H9 (cell line): ENCODE data around the gene TANK. TPM values are rescaled to one million over a fixed set of nuclear protein-coding genes. Genes with fewer than 3 reads are reported as not detected.

ENCODE experiments used
- DNase-seq: peaks from one replicate; pipeline ENCODE4 v3.0.0-alpha.2; 2017
- H2AFZ ChIP-seq: one replicate; pipeline ENCODE4 v1.6.1; 2013; ENCODE audit warnings: mild to moderate bottlenecking, low read length, control low read depth, moderate library complexity
- H2AK5ac ChIP-seq: 2 replicates; pipeline ENCODE4 v1.6.1; 2013; ENCODE audit warnings: low read length, control low read depth, mixed read lengths; ENCODE audit not compliant: insufficient read length
- H2BK120ac ChIP-seq: one replicate; pipeline ENCODE4 v1.6.1; 2013; ENCODE audit warnings: low read depth, mild to moderate bottlenecking, low read length, control low read depth, inconsistent platforms; ENCODE audit not compliant: poor library complexity, severe bottlenecking
- H2BK12ac ChIP-seq: 2 replicates; pipeline ENCODE4 v1.6.1; 2013; ENCODE audit warnings: low read length, control low read depth, mixed read lengths, low read depth; ENCODE audit not compliant: insufficient read length
- H2BK15ac ChIP-seq: 2 replicates; pipeline ENCODE4 v1.6.1; 2013; ENCODE audit warnings: low read depth, low read length, control low read depth
- H2BK20ac ChIP-seq: one replicate; pipeline ENCODE4 v1.6.1; 2013; ENCODE audit warnings: low read depth, mild to moderate bottlenecking, low read length, control low read depth, inconsistent platforms; ENCODE audit not compliant: poor library complexity, severe bottlenecking
- H2BK5ac ChIP-seq: 2 replicates; pipeline ENCODE4 v1.6.1; 2013; ENCODE audit warnings: low read length, control low read depth, mixed read lengths; ENCODE audit not compliant: insufficient read length
- H3K14ac ChIP-seq: 2 replicates; pipeline ENCODE4 v1.6.1; 2013; ENCODE audit warnings: low read length, control low read depth; ENCODE audit not compliant: insufficient read depth
- H3K18ac ChIP-seq: 2 replicates; pipeline ENCODE4 v1.6.1; 2013; ENCODE audit warnings: low read depth, mild to moderate bottlenecking, mixed read lengths, low read length, control low read depth; ENCODE audit not compliant: insufficient read length
- H3K23ac ChIP-seq: 2 replicates; pipeline ENCODE4 v1.6.1; 2013; ENCODE audit warnings: low read length, control low read depth, mixed read lengths, low read depth; ENCODE audit not compliant: insufficient read length
- H3K23me2 ChIP-seq: 2 replicates; pipeline ENCODE4 v1.6.1; 2013; ENCODE audit warnings: low read depth, mild to moderate bottlenecking, mixed read lengths, low read length, control low read depth; ENCODE audit not compliant: insufficient read length, poor library complexity, severe bottlenecking
- H3K27ac ChIP-seq: 2 replicates; pipeline ENCODE4 v1.5.1; 2013; ENCODE audit warnings: low read length, control low read depth, mixed read lengths, low read depth; ENCODE audit not compliant: insufficient read length
- H3K27me3 ChIP-seq: 2 replicates; pipeline ENCODE4 v1.6.1; 2013; ENCODE audit warnings: low read length, control low read depth, inconsistent platforms; ENCODE audit not compliant: insufficient read depth
- H3K4ac ChIP-seq: 2 replicates; pipeline ENCODE4 v1.6.1; 2013; ENCODE audit warnings: low read depth, mild to moderate bottlenecking, control low read depth, inconsistent platforms, low read length, moderate library complexity
- H3K4me1 ChIP-seq: 2 replicates; pipeline ENCODE4 v1.6.1; 2013; ENCODE audit warnings: low read length, control low read depth, inconsistent platforms; ENCODE audit not compliant: insufficient read depth
- H3K4me2 ChIP-seq: 2 replicates; pipeline ENCODE4 v1.6.1; 2013; ENCODE audit warnings: low read length, control low read depth, mixed read lengths; ENCODE audit not compliant: insufficient read length, insufficient read depth
- H3K56ac ChIP-seq: 2 replicates; pipeline ENCODE4 v1.6.1; 2013; ENCODE audit warnings: low read depth, mild to moderate bottlenecking, mixed read lengths, low read length, control low read depth; ENCODE audit not compliant: insufficient read length
- H3K79me1 ChIP-seq: 2 replicates; pipeline ENCODE4 v1.6.1; 2013; ENCODE audit warnings: low read depth, mild to moderate bottlenecking, moderate library complexity, low read length, control low read depth, inconsistent platforms; ENCODE audit not compliant: insufficient read depth, poor library complexity, severe bottlenecking
- H3K79me2 ChIP-seq: 2 replicates; pipeline ENCODE4 v1.6.1; 2013; ENCODE audit warnings: low read length, control low read depth, inconsistent platforms; ENCODE audit not compliant: insufficient read depth
- H3K9ac ChIP-seq: 2 replicates; pipeline ENCODE4 v1.6.1; 2013; ENCODE audit warnings: low read length, control low read depth, mixed read lengths; ENCODE audit not compliant: insufficient read length; ENCODE audit errors: extremely low read depth
- H3K9me3 ChIP-seq: one replicate; pipeline ENCODE4 v1.6.1; 2013; ENCODE audit warnings: low read depth, low read length, inconsistent platforms; ENCODE audit not compliant: control insufficient read depth
- H3T11ph ChIP-seq: one replicate; pipeline ENCODE4 v1.6.1; 2013; ENCODE audit warnings: mild to moderate bottlenecking, low read length, control low read depth, inconsistent platforms
- H4K20me1 ChIP-seq: one replicate; pipeline ENCODE4 v1.6.1; 2013; ENCODE audit not compliant: control insufficient read depth, insufficient read length, insufficient read depth
- H4K5ac ChIP-seq: 2 replicates; pipeline ENCODE4 v1.6.1; 2013; ENCODE audit warnings: low read depth, mild to moderate bottlenecking, mixed read lengths, low read length, control low read depth; ENCODE audit not compliant: insufficient read length
- H4K8ac ChIP-seq: replicated peaks from 2 replicates; pipeline ENCODE4 v1.6.1; 2013; ENCODE audit warnings: low read length, control low read depth, mixed read lengths, low read depth; ENCODE audit not compliant: insufficient read length
- H4K91ac ChIP-seq: 2 replicates; pipeline ENCODE4 v1.6.1; 2013; ENCODE audit warnings: low read depth, mild to moderate bottlenecking, moderate library complexity, mixed read lengths, low read length, control low read depth; ENCODE audit not compliant: insufficient read length
- H3K27ac Mint-ChIP-seq, 3 experiments: 2 replicates in 2 of 3; 3 replicates in 1 of 3; pipeline ENCODE4 v1.8.0; 2020 to 2021; ENCODE audit warnings: mixed read lengths in 3 of 3, mild to moderate bottlenecking in 1 of 3, moderate library complexity in 1 of 3
- H3K27me3 Mint-ChIP-seq: 2 replicates; pipeline ENCODE4 v1.8.0; 2021; ENCODE audit warnings: low read depth, mild to moderate bottlenecking, moderate library complexity, mixed read lengths
- H3K36me3 Mint-ChIP-seq, 3 experiments: 2 replicates in 2 of 3; 3 replicates in 1 of 3; pipeline ENCODE4 v1.8.0; 2020 to 2021; ENCODE audit warnings: low read depth in 3 of 3, mixed read lengths in 3 of 3; ENCODE audit not compliant: insufficient read depth in 1 of 3
- H3K4me1 Mint-ChIP-seq, 2 experiments: 2 replicates each; pipeline ENCODE4 v1.8.0; 2020; ENCODE audit warnings: mixed read lengths in 2 of 2
- H3K4me3 Mint-ChIP-seq, 2 experiments: 2 replicates in 1 of 2; 3 replicates in 1 of 2; pipeline ENCODE4 v1.8.0; 2020 to 2021; ENCODE audit warnings: mild to moderate bottlenecking in 2 of 2, mixed read lengths in 2 of 2, moderate library complexity in 1 of 2
- H3K9me3 Mint-ChIP-seq, 2 experiments: 2 replicates in 1 of 2; 3 replicates in 1 of 2; pipeline ENCODE4 v1.8.0; 2020; ENCODE audit warnings: mild to moderate bottlenecking in 2 of 2, mixed read lengths in 2 of 2, moderate library complexity in 1 of 2
- WGBS: extraction: QIAGEN DNeasy Blood & Tissue Kit; methylation state at CpG from one replicate; pipeline ENCODE4 v1.1.7; 2013; ENCODE audit warnings: missing lambda C conversion rate, low lambda C conversion rate, mixed read lengths; ENCODE audit not compliant: insufficient read length; ENCODE audit errors: extremely low coverage; 5-methylcytosine and 5-hydroxymethylcytosine counted together
- total RNA-seq: library from RNA; stranded (reverse); gene quantifications from 2 replicates; pipeline ENCODE4 v1.2.1, GENCODE V29; 2021
- TF ChIP-seq, protein P1 (sequence below): fragments of 200-600 bp; sonication (generic); conservative IDR thresholded peaks from 3 replicates; pipeline ENCODE4 v1.8.0; 2021; ENCODE audit warnings: antibody characterized with exemption, mild to moderate bottlenecking

The TANK gene
- total RNA-seq, 1 experiment from 2014 or later, result 23.9 TPM

DNA sequence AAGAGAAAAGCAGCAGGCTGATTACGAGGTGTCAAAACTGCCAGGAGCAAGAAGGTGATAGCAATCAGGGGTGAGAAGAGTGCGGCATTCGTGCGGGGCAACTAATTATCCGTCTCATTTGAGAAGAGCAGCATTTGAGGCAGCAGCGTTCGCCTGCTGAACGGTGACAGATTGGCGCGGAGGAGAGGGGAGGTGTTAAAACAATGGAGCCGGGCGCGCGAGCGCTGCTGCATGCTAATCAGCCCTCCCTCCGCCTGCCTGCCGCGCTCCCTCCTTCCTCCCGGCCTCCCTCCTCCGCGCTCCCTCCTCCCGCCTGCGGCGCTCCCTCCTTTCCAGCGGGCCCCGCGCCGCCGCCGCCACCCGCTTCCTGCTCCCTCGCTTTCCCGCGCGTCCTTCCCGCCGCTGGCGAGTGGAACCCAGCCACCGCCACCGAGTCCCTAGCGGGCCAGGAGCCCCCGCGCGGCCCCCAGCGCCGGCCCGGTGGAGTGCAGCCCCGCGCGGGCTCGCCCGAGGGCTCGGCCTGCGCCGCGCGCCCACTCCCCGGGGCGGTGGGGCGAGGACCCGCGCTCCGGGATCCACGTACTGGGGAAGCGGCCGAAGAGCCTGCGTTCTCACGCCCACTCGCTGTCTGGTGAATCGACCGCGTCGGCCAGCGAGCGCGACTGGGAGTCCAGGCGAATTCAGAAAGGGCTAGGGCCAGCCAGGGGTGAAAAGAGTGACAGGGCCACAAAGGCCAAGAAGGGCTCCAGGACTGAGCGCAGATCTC, 78.5 kb downstream of the TANK start:
- no peak overlapping the region for H2BK20ac ChIP-seq
- DNase-seq, result peak; percentile 89
- no peaks in the 10 kb centered on the region; the same call in 1 of the 2 replicates for H3K27me3 ChIP-seq
- H3K4ac ChIP-seq, result no peak overlapping the region
- no peak overlapping the region for H2BK15ac ChIP-seq
- H3K79me2 ChIP-seq, result no peaks in the 10 kb centered on the region
- no peak overlapping the region for H2AK5ac ChIP-seq
- H3T11ph ChIP-seq, result no peak overlapping the region
- no peaks in the 10 kb centered on the region; a peak in 1 of 7 replicates for H3K36me3 Mint-ChIP-seq
- H4K8ac ChIP-seq, result no peak overlapping the region
- no peak overlapping the region for H3K18ac ChIP-seq
- peak overlapping the region; percentile 60; the same call in 1 of the 2 replicates for H3K14ac ChIP-seq
- H3K27ac ChIP-seq, result no peak overlapping the region
- H3K9ac ChIP-seq, result no peak overlapping the region
- H3K79me1 ChIP-seq, result no peaks in the 10 kb centered on the region
- H2BK120ac ChIP-seq, result no peak overlapping the region
- H4K91ac ChIP-seq, result no peak overlapping the region
- H3K23me2 ChIP-seq, result peaks cover 24% of the 10 kb centered on the region
- no peaks in the 10 kb centered on the region for H4K20me1 ChIP-seq
- H3K4me1 ChIP-seq, result peaks cover under 1% of the 10 kb centered on the region; the same call in 1 of the 2 replicates
- no peak overlapping the region for H3K23ac ChIP-seq
- H2AFZ ChIP-seq, result no peak overlapping the region
- TF ChIP-seq, protein P1, sequence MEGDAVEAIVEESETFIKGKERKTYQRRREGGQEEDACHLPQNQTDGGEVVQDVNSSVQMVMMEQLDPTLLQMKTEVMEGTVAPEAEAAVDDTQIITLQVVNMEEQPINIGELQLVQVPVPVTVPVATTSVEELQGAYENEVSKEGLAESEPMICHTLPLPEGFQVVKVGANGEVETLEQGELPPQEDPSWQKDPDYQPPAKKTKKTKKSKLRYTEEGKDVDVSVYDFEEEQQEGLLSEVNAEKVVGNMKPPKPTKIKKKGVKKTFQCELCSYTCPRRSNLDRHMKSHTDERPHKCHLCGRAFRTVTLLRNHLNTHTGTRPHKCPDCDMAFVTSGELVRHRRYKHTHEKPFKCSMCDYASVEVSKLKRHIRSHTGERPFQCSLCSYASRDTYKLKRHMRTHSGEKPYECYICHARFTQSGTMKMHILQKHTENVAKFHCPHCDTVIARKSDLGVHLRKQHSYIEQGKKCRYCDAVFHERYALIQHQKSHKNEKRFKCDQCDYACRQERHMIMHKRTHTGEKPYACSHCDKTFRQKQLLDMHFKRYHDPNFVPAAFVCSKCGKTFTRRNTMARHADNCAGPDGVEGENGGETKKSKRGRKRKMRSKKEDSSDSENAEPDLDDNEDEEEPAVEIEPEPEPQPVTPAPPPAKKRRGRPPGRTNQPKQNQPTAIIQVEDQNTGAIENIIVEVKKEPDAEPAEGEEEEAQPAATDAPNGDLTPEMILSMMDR, result no peak
- H3K4me2 ChIP-seq, result peak overlapping the region; percentile 32
- no peaks in the 10 kb centered on the region for H3K9me3 ChIP-seq
- no peak overlapping the region for H3K56ac ChIP-seq
- no peak overlapping the region for H2BK12ac ChIP-seq
- H3K4me3 Mint-ChIP-seq, result peak overlapping the region; percentile 72 to 90
- WGBS, result no CpG with 5 or more reads among the region's 78 CpGs
- peaks cover 54% of the 10 kb centered on the region for H3K27me3 Mint-ChIP-seq
- H3K4me1 Mint-ChIP-seq, result peaks cover 23 to 27% of the 10 kb centered on the region in 2 experiments
- H2BK5ac ChIP-seq, result no peak overlapping the region
- H3K9me3 Mint-ChIP-seq, result no peaks in the 10 kb centered on the region; a peak in 1 of 5 replicates
- H3K27ac Mint-ChIP-seq, result peak overlapping the region in 1 of 3 experiments; percentile 56; a peak in 1 of 7 replicates
- H4K5ac ChIP-seq, result no peak overlapping the region
